Measurements from ENCODE around the gene GJB4.
A peak's percentile ranks its signal among the peaks of the same experiment; 100 is the strongest.

GJB4 gene

DNA sequence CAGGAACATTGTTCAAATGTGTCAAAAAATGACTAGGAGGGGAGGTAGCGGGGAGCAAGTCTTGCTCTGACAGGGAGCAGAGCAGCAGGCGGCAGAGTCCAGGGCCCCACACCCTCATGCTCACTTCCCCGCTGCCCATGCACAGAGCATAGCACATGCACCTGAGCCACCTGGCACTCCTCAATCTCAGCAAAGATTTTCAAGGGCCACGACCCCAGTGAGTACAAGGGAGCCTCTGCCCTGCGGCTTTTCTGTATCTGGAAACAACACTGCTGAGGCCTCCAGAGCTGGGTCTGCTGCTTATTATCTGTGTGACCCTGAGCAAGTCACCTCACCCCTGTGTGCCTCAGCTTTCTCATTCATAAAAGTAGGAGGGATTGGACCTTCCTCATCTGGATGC lies 20.4 kb downstream of the GJB4 start:
- no peak for DNase-seq

DNA sequence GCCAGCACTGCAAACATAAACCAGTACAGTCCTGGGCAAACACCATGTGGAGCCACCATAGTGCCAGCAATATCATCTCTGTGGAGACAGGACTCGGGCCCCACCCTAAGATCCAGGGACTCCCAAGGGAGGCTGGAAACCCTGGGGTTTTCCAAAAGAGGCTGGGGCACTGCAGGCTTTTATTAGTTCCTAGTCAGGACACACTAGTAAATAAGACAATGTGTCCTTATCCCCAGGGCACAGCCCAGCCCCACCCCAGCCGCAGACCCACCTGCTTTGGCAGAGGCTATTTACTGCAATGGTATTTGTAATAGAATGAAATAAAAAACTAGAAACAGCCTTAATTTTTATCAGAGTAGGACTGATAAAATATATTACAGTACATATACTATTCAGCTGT lies 21.0 kb downstream of the GJB4 start:
- no peak for DNase-seq

DNA sequence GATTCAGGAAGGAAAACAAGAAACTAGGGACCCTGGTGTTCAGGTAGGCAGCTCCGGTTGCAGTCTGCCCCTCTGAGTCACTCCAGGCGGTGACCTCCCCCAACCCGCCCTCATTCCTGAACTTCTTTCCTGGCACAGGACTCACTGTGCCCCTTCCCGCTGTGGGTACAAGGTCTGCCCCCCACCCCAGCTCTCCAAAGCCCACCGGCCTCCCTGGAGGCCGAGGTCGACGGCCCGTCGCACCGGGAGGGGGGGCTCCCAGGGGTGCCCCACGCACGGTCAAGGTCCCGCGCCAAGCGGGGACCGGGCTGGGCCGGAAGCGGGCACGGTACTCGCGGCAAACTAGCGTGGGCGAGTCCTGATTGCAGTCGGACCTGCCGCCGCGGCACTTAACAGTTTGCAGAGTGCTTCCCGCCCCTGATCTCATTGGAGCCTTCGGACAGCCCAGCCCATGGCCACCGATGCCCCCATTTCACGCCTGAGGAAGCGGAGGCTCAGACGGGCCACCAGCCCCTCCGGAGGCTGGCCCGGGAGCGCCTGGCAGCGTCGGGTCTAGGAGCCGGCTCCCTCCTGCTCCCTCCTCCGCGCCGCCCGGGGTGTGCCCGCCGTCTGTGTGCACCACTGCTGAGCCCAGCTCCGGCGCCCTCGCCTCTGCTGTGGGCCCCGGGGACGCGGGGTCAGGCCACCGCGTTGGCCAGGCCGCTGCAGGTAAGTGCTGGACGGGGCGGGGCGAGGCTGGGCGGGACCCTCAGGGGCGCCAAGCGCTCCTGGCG lies 21.7 kb downstream of the GJB4 start, which contains the start of gene GJB3:
Gene GJB3, plus strand, starts transcription at position 144 of the 773 bp plus-strand sequence. CDS start 3,549 bp downstream, outside the sequence.
- no peak for DNase-seq

DNA sequence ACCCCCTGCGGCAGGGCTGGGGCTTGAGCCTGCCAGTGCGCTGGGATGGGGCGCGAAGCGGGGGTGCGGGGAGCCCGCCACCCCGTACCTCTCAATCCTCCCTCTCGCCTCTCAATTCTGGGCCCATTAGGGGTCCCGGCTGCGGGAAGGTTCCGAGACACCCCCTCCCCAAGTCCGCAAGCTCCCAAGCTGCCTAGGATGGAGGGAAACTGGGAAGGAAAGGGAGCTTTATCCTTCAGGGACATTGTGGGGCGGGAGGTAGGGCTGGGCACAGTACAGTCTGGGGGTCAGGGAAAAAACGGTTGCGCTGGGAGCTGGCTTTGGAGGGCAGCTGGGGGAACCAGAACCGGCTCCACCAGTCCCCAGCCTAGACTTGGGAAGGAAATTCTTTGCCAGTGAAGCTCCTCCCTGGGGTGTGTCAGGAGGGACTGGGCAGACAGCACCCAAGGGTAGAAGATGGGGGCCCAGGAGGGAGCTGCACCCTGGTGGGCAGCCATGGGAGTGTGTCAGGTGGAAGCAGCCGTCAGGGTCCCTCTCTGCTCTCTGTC lies 22.4 kb downstream of the GJB4 start:
- no peak for DNase-seq

DNA sequence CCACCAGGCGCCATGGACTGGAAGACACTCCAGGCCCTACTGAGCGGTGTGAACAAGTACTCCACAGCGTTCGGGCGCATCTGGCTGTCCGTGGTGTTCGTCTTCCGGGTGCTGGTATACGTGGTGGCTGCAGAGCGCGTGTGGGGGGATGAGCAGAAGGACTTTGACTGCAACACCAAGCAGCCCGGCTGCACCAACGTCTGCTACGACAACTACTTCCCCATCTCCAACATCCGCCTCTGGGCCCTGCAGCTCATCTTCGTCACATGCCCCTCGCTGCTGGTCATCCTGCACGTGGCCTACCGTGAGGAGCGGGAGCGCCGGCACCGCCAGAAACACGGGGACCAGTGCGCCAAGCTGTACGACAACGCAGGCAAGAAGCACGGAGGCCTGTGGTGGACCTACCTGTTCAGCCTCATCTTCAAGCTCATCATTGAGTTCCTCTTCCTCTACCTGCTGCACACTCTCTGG lies 25.2 kb downstream of the GJB4 start:
- DNase-seq = no peak

DNA sequence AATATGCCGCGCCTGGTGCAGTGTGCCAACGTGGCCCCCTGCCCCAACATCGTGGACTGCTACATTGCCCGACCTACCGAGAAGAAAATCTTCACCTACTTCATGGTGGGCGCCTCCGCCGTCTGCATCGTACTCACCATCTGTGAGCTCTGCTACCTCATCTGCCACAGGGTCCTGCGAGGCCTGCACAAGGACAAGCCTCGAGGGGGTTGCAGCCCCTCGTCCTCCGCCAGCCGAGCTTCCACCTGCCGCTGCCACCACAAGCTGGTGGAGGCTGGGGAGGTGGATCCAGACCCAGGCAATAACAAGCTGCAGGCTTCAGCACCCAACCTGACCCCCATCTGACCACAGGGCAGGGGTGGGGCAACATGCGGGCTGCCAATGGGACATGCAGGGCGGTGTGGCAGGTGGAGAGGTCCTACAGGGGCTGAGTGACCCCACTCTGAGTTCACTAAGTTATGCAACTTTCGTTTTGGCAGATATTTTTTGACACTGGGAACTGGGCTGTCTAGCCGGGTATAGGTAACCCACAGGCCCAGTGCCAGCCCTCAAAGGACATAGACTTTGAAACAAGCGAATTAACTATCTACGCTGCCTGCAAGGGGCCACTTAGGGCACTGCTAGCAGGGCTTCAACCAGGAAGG lies 25.8 kb downstream of the GJB4 start:
- no peak for DNase-seq

DNA sequence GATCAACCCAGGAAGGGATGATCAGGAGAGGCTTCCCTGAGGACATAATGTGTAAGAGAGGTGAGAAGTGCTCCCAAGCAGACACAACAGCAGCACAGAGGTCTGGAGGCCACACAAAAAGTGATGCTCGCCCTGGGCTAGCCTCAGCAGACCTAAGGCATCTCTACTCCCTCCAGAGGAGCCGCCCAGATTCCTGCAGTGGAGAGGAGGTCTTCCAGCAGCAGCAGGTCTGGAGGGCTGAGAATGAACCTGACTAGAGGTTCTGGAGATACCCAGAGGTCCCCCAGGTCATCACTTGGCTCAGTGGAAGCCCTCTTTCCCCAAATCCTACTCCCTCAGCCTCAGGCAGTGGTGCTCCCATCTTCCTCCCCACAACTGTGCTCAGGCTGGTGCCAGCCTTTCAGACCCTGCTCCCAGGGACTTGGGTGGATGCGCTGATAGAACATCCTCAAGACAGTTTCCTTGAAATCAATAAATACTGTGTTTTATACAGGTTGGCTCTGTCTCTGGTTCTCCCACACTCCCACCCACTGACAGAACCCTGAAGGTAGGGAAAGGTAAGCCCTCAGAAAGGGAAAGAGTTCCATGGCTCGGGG lies 26.4 kb downstream of the GJB4 start:
- no peak for DNase-seq

DNA sequence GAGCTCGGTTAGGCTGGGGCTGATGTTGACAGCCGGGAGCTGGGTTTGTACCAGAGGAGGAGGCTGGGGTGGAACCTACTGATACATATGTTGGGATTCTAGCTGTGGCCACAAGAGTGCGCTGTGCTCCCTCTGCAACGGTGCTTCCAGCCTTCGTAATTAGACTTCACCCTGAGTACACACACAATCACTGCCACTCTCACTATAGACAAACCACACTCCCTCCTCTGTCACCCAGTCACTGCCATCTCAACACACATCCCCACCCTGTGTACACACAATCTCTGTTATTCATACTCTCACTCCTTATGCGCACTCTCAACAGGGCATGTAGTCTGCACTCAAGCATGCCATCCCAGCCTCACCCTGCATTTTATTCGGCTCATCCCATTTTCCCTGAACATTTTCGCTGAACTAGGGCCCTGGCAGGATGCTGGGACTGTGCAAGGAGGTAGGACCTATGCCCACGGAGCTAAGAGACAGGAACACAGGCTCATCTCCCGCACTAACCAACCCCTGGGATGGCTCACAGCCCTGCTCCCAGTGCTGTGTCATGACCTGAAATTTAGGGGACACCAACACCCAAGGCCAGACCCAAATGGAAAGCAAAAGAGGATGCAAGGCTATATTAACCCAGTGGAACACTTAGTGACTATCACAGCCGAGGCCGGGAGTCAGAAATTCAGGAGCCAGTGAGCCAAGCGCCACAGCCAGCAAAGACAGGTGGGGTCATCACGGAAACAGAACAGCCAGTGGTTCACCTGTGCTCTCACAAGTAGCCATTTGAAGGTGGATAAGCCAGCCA lies 27.2 kb downstream of the GJB4 start:
- DNase-seq = peak; percentile 49

DNA sequence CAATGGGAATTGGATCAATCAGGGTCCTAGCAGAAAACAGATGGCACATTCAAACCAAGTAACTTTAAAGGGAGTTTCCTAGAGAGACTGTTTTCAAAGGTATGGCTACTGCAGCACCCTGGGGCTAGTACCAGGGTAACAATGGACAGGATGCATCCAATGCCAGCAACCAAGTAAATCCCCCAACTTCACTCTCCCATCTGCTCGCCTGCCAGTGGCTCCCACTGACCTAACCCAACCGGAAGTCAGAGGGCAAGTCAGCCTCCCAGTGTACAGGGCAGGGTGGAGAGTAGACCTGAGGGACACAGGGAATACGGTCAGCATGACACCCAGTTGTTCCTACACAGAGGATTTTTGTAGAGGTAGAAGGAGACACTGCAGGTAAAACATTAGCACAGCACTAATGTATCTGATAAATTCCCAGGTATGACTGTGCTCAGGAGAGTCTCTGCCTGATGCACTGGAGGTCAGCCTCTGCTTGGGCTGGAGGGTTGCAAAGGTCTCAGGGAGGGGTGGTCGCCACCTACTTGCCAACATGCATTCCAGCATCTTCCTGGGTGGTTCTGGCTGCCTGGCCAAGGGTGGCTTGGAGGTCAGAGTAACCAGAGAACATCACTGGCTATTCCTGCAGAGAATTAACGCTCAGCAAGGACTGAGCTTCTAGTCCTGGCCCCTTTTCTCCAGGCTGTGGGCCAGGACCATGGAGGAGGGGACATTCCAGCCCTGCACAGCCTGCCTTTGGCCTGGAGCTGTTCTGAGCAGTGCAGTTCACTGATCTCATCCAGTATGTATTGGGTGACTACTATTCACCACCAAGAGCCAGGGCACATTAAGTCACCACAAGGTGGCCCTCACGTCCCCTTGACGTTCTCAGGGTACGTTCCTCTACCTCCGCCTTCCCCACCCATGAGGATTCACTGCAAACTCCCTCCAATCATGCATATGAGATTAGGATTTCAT lies 28.2 kb downstream of the GJB4 start:
- DNase-seq = no peak

DNA sequence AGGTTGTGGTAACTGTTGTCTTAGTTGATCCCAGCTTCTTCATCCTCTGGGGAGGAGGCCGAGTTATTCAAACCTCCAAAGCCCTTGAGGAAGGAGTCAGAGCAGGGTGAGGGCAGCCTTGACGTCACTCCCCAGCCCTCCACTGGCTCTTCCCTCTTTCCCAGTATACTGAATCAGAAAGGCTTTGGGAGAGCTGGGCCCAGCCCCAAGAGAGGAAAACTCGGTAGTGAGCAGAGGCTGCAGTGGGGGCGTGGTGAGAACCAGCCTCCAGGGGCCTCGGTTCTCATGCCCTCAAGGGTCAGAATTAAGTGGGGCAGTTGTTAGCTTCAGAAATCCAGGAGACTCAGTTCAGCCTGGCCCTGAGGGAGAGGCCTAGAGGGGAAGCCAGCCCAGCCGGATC lies 31.4 kb downstream of the GJB4 start:
- DNase-seq = no peak

DNA sequence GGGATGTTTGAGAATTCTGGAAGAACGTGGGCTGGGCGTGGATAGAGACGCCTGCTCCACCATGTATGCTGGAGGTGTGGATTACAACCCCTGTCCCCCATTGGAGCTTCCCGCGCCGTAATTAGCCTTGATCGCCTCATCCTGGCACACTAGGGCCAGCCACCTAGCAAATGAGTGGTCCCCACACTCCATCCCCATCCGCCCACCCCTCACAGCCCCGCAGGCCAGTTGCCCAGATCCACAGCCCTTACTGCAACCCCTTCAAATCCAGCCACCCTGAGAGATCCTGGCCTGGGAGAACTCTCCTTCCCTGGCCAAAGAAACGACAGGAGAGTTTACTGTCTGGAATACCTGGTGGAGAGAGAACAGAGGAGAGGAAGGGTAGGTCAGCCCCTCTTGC lies 32.9 kb downstream of the GJB4 start:
- DNase-seq = no peak

DNA sequence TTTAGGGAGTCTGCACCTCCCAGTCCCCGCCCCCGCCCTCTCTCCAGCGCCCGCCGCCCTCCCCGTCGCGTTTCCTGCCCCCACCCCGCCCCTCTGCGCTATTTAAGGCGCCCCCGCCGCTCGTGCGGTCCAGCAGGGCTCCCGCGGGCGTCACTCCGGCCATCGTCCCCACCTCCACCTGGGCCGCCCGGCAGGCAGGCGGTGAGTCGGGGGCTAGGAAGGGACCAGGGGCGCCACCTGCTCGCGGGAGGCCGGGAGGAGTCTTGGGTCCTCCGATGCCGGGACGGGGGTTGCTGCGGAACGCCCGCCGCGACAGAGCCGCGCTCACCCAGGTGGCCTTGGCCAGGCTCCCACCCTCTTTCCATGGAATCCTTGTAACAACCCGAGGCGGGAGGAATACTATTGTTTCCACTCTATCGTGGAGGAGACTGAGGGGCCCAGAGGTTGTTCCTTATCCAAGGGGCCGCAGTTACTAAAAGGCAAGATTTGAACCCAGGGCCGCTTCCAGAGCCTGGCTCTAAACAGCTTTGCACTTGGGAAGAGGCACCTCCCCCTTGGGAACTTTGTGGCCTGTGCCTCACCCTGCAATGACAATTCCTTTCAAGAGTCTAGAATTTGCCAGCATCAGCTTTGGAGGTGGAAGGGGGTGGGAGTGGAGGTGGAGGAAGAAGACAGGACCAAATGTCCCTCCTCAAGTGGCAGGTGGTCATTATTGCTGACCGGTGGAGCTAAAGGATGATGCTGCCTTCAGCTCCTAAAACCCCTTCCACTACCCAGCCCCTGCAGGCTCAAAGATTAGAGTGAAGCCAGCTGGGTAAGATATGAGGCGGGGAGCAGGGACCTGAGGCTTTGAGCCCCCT lies 33.6 kb downstream of the GJB4 start, which contains the start of gene GJA4:
Gene GJA4, plus strand, starts transcription at position 132 of the 860 bp plus-strand sequence. CDS start 1,215 bp downstream, outside the sequence.
- no peak for DNase-seq

DNA sequence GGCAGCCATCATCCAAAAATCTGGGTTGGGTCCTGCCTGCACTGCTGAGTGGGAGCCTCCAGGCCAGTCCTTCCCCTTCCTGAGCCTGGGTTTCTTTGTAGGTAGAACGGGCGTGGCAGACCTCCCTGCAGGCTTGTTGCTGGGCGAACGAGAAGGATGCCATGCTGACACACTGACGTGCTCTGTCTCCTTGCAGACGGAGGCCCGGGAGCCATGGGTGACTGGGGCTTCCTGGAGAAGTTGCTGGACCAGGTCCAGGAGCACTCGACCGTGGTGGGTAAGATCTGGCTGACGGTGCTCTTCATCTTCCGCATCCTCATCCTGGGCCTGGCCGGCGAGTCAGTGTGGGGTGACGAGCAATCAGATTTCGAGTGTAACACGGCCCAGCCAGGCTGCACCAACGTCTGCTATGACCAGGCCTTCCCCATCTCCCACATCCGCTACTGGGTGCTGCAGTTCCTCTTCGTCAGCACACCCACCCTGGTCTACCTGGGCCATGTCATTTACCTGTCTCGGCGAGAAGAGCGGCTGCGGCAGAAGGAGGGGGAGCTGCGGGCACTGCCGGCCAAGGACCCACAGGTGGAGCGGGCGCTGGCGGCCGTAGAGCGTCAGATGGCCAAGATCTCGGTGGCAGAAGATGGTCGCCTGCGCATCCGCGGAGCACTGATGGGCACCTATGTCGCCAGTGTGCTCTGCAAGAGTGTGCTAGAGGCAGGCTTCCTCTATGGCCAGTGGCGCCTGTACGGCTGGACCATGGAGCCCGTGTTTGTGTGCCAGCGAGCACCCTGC lies 34.7 kb downstream of the GJB4 start:
- no peak for DNase-seq

DNA sequence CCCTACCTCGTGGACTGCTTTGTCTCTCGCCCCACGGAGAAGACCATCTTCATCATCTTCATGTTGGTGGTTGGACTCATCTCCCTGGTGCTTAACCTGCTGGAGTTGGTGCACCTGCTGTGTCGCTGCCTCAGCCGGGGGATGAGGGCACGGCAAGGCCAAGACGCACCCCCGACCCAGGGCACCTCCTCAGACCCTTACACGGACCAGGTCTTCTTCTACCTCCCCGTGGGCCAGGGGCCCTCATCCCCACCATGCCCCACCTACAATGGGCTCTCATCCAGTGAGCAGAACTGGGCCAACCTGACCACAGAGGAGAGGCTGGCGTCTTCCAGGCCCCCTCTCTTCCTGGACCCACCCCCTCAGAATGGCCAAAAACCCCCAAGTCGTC lies 35.2 kb downstream of the GJB4 start:
- no peak for DNase-seq

DNA sequence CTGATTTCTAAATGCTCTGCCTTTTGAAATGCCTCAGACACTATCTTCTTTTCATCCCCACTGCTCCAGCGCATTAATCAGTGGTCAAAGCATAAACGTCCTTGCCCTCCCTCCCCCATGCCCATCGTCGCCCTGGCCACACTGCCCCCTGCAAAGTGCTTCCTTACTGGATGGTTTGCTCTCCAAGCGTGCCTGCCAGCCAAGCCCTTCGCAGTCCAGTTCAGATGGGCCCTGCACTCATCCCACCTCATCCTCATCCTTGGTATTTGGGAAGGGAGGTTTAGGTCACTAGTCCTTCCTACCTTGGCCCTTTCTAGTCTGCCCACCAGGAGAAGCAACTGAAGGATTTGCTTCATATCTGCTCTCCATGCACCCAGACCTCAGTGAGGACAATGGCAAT lies 36.4 kb downstream of the GJB4 start:
- DNase-seq = no peak

DNA sequence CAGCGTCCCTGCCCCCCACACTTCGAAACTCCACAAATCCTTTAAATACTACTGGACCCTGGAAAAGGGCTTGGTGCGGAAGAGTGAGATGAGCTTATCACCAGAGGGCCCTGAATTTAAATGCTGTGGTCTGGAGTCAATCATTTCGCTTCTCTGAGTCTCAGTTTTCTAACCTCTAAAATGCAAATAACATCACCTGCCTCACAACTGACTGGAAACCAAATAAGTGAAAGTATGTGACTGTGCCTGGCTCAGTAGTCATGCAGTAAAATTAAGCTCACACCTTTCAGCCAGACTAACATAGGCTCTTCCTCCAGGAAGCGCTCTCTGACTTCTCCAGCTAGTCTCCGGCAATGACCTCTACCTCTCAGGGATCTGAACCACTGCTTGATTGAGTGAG lies 37.5 kb downstream of the GJB4 start:
- no peak for DNase-seq

DNA sequence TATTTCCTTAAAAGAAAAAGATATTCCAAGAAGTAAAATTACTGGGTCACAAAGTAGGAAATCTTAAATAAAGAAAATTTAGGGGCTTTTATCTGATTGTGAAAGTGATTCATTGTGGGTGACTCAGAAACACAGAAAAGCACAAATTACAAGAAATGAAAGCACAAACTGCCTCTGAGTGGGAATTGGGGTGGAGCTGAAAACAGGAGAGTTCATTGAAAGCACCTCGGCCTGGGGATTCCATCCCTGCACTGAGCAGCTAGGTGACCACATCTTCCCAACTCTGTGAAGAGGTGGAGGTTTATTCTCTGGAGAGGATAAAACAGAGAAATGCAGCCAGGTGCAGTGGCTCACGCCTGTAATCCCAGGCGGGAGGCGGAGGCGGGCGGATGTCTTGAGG lies 40.7 kb downstream of the GJB4 start:
- DNase-seq = no peak

DNA sequence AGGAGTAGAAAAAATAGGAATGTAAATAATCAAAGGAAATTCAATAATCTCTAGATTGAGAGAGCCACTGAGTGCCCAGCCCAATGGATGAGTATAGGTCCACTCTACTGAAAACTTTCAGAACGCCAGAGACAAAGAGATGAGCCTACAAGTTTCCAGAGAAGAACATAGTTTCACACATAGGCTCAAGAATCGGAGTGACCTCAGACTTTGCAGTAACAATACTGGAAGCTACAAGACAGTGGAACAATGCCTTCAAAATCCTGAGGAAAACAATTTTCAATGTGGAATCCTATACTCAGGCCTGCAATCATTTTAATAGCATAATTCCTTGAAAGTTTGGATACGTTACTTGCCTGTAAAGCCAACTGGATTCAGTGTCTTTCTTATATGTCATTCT lies 44.2 kb downstream of the GJB4 start:
- no peak for DNase-seq

DNA sequence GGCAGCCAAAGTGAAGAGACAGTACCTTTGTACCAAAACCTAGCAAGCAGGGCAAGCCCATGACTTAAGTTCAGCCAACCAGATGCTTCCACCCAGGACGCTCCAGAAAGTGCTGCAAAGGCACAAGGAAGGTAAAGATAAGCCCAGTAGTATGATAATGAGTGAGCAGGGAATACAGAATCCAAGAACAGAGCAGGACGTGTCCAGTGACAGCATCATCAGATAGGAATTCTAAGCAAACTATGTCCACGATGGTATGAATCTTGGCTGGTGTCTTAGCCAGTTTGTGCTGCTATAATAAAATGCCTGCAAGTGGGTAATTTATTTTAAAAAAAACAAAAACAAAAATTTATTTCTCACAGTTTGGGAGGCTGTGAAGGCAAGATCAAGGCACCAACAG lies 46.9 kb downstream of the GJB4 start:
- no peak for DNase-seq

Data from activated gamma-delta T cell treated with Interleukin-2 at 50 U/mL for 16 hours (primary cell).